HCT116 (cell line): ENCODE data around the gene ZNF621. TPM values are rescaled to one million over a fixed set of nuclear protein-coding genes. Genes with fewer than 3 reads are reported as not detected.

Experiments
- ATAC-seq: fragments of 200-7000 bp; cut with Tn5 transposase; 2 replicates; pipeline ENCODE4 v1.9.1; 2020; ENCODE audit warnings: mild to moderate bottlenecking, moderate library complexity
- BruUV-seq: library from RNA; stranded (reverse); fragments of 400-500 nt; replicated peaks from 2 replicates; lab custom pipeline; 2021; lab: Mats Ljungman, UMichigan
- CTCF ChIA-PET: fragments of 300-600 bp; sonication (Branson Sonifier 250); formaldehyde crosslinking; loops from one replicate; lab custom pipeline; 2021; ENCODE audit warnings: antibody characterized with exemption; lab: Charles Lee
- POLR2A ChIA-PET: fragments of 300-600, 350-600 bp; sonication (Branson Sonifier 250); formaldehyde crosslinking; loops from one replicate; lab custom pipeline; 2021; ENCODE audit warnings: antibody characterized with exemption; lab: Charles Lee
- RAD21 ChIA-PET, 2 experiments: fragments of 300-600 bp; sonication (Branson Sonifier 250); formaldehyde crosslinking; loops; one replicate each; lab custom pipeline; 2023; ENCODE audit warnings: low total read pairs in 2 of 2; ENCODE audit not compliant: uncharacterized antibody in 2 of 2, unreplicated experiment in 2 of 2, low non-redundant PET in 1 of 2; lab: Charles Lee
- DNase-seq: peaks from one replicate; pipeline ENCODE4 v3.0.0-alpha.2; 2010; ENCODE audit warnings: low read depth, low spot score
- H2AFZ ChIP-seq: fragments of 200-600 bp; shearing (Covaris generic), sonication (generic); 2 replicates; pipeline ENCODE4 v1.6.1; 2017; ENCODE audit warnings: low read depth, mixed run types, mixed read lengths, antibody characterized with exemption, low read length; ENCODE audit not compliant: poor library complexity, severe bottlenecking
- H3K27ac ChIP-seq: 2 replicates; pipeline ENCODE4 v1.5.1; 2012; ENCODE audit warnings: low read depth, low read length
- H3K27me3 ChIP-seq: fragments of 200-600 bp; sonication (generic); 2 replicates; pipeline ENCODE4 v1.6.1; 2016; ENCODE audit warnings: mixed run types, low read length, mixed read lengths; ENCODE audit not compliant: insufficient read depth
- H3K36me3 ChIP-seq, 2 experiments: fragments of 200-500 bp in 1 of 2; fragments of 200-600 bp in 1 of 2; sonication (Bioruptor generic) in 1 of 2; sonication (generic) in 1 of 2; 2 replicates each; pipeline versions ENCODE4 v1.5.1 to v1.6.1; 2014 to 2016; ENCODE audit warnings: low read length in 2 of 2, inconsistent platforms in 1 of 2, mixed read lengths in 1 of 2, mixed run types in 1 of 2; ENCODE audit not compliant: insufficient read depth in 2 of 2, control insufficient read depth in 1 of 2
- H3K4me1 ChIP-seq, 2 experiments: fragments of 200-600 bp in 1 of 2; sonication (generic) in 1 of 2; 2 replicates each; pipeline versions ENCODE4 v1.5.1 to v1.6.1; 2012 to 2017; ENCODE audit warnings: low read length in 2 of 2, inconsistent platforms in 1 of 2, mild to moderate bottlenecking in 1 of 2, mixed read lengths in 1 of 2, mixed run types in 1 of 2, moderate library complexity in 1 of 2; ENCODE audit not compliant: insufficient read depth in 2 of 2, control insufficient read depth in 1 of 2
- H3K4me2 ChIP-seq: fragments of 200-600 bp; sonication (generic); 2 replicates; pipeline ENCODE4 v1.6.1; 2017; ENCODE audit warnings: mixed run types, low read length, mixed read lengths
- H3K4me3 ChIP-seq, 2 experiments: fragments of 200-600 bp in 1 of 2; sonication (generic) in 1 of 2; replicated peaks in 1 of 2; 2 replicates each; pipeline ENCODE4 v1.5.1; 2011 to 2016; ENCODE audit warnings: low read length in 2 of 2, control low read depth in 1 of 2, low read depth in 1 of 2, mild to moderate bottlenecking in 1 of 2, mixed read lengths in 1 of 2, mixed run types in 1 of 2
- H3K79me2 ChIP-seq: fragments of 200-600 bp; sonication (generic); 2 replicates; pipeline ENCODE4 v1.6.1; 2017; ENCODE audit warnings: mild to moderate bottlenecking, mixed run types, low read length, moderate library complexity, mixed read lengths; ENCODE audit not compliant: insufficient read depth
- H3K9ac ChIP-seq: fragments of 200-600 bp; sonication (generic); 2 replicates; pipeline ENCODE4 v1.6.1; 2016; ENCODE audit warnings: low read length, mixed read lengths
- H3K9me2 ChIP-seq: fragments of 200-600 bp; sonication (generic), shearing (Covaris generic); 2 replicates; pipeline ENCODE4 v1.6.1; 2017; ENCODE audit warnings: mixed run types, mild to moderate bottlenecking, moderate library complexity; ENCODE audit not compliant: insufficient read depth
- H3K9me3 ChIP-seq, 2 experiments: fragments of 200-500 bp in 1 of 2; fragments of 200-600 bp in 1 of 2; sonication (Bioruptor generic) in 1 of 2; sonication (generic) in 1 of 2; 2 replicates each; pipeline ENCODE4 v1.6.1; 2014 to 2017; ENCODE audit warnings: low read length in 2 of 2, mixed read lengths in 2 of 2, inconsistent platforms in 1 of 2, low read depth in 1 of 2, mild to moderate bottlenecking in 1 of 2, mixed run types in 1 of 2, moderate library complexity in 1 of 2; ENCODE audit not compliant: control insufficient read depth in 1 of 2, insufficient read depth in 1 of 2
- H4K20me1 ChIP-seq: fragments of 200-600 bp; sonication (generic), shearing (Covaris generic); 2 replicates; pipeline ENCODE4 v1.6.1; 2017; ENCODE audit warnings: mixed run types, mild to moderate bottlenecking, moderate library complexity; ENCODE audit not compliant: insufficient read depth
- FOSL1 ChIP-seq: IDR thresholded peaks from 2 replicates; pipeline ENCODE4 v1.6.1; 2012; ENCODE audit warnings: low read depth
- JUND ChIP-seq: IDR thresholded peaks from 2 replicates; pipeline ENCODE4 v1.6.1; 2012
- POLR2AphosphoS5 ChIP-seq: IDR thresholded peaks from 2 replicates; pipeline ENCODE4 v1.6.1; 2011; ENCODE audit warnings: mild to moderate bottlenecking, low read depth, low read length, moderate library complexity
- RAD21 ChIP-seq: IDR thresholded peaks from 2 replicates; pipeline ENCODE4 v1.6.1; 2012; ENCODE audit warnings: low read depth, mild to moderate bottlenecking
- SRF ChIP-seq: IDR thresholded peaks from 2 replicates; pipeline ENCODE4 v1.6.1; 2012; ENCODE audit warnings: low read depth
- TCF7L2 ChIP-seq: IDR thresholded peaks from 2 replicates; pipeline ENCODE4 v1.7.0; 2011; ENCODE audit warnings: borderline replicate concordance, inconsistent platforms; ENCODE audit not compliant: insufficient read depth, insufficient read length; ENCODE audit errors: extremely low read depth
- YY1 ChIP-seq: IDR thresholded peaks from 2 replicates; pipeline ENCODE4 v1.6.1; 2011; ENCODE audit warnings: low read length, low read depth, moderate library complexity, mild to moderate bottlenecking; ENCODE audit not compliant: insufficient replicate concordance; ENCODE audit errors: extremely low read depth
- ZNF274 ChIP-seq: fragments of 200-500 bp; sonication (Bioruptor generic); IDR thresholded peaks from 2 replicates; pipeline ENCODE4 v1.6.1; 2014; ENCODE audit warnings: mild to moderate bottlenecking, low read depth, low read length, inconsistent platforms
- intact Hi-C: fragments of 100-400 bp; cut with micrococcal nuclease; formaldehyde crosslinking; loops from 2 replicates; pipeline ENCODE4 v1.10.0; 2022
- total RNA-seq: library from RNA; stranded (reverse); gene quantifications from one replicate; pipeline ENCODE4 v1.2.1, GENCODE V29; 2021; ENCODE audit not compliant: unreplicated experiment
- TF ChIP-seq, protein P1 (sequence below): IDR thresholded peaks from 2 replicates; pipeline ENCODE4 v1.6.1; 2012; ENCODE audit warnings: low read depth
- TF ChIP-seq, protein P2 (sequence below): IDR thresholded peaks from 2 replicates; pipeline ENCODE4 v1.6.1; 2012

The ZNF621 gene
- total RNA-seq, 1 experiment from 2014 or later = 23.5 TPM

GRCh38 chr3:40574050-40574449, 49.3 kb downstream of the ZNF621 start:
- no peaks in the 10 kb centered on the region for H3K9me3 ChIP-seq
- RAD21 ChIA-PET = no interaction called here
- DNase-seq = no peak
- H2AFZ ChIP-seq = no peak overlapping the region
- H3K27me3 ChIP-seq = no peaks in the 10 kb centered on the region; the same call in 1 of the 2 replicates
- H3K27ac ChIP-seq = no peak overlapping the region
- H3K9ac ChIP-seq = no peak overlapping the region
- H4K20me1 ChIP-seq = no peaks in the 10 kb centered on the region
- H3K79me2 ChIP-seq = no peaks in the 10 kb centered on the region
- ATAC-seq = no peak
- no peaks in the 10 kb centered on the region for H3K36me3 ChIP-seq
- no peak overlapping the region for H3K4me2 ChIP-seq
- no peaks in the 10 kb centered on the region for H3K4me1 ChIP-seq
- no peak for TF ChIP-seq POLR2AphosphoS5
- no peak for TF ChIP-seq YY1
- no peak for TF ChIP-seq TCF7L2
- no peak for TF ChIP-seq SRF
- no peak for TF ChIP-seq RAD21
- TF ChIP-seq JUND = no peak
- TF ChIP-seq, protein P1, sequence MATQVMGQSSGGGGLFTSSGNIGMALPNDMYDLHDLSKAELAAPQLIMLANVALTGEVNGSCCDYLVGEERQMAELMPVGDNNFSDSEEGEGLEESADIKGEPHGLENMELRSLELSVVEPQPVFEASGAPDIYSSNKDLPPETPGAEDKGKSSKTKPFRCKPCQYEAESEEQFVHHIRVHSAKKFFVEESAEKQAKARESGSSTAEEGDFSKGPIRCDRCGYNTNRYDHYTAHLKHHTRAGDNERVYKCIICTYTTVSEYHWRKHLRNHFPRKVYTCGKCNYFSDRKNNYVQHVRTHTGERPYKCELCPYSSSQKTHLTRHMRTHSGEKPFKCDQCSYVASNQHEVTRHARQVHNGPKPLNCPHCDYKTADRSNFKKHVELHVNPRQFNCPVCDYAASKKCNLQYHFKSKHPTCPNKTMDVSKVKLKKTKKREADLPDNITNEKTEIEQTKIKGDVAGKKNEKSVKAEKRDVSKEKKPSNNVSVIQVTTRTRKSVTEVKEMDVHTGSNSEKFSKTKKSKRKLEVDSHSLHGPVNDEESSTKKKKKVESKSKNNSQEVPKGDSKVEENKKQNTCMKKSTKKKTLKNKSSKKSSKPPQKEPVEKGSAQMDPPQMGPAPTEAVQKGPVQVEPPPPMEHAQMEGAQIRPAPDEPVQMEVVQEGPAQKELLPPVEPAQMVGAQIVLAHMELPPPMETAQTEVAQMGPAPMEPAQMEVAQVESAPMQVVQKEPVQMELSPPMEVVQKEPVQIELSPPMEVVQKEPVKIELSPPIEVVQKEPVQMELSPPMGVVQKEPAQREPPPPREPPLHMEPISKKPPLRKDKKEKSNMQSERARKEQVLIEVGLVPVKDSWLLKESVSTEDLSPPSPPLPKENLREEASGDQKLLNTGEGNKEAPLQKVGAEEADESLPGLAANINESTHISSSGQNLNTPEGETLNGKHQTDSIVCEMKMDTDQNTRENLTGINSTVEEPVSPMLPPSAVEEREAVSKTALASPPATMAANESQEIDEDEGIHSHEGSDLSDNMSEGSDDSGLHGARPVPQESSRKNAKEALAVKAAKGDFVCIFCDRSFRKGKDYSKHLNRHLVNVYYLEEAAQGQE = no peak
- no peak for TF ChIP-seq FOSL1
- TF ChIP-seq ZNF274 = no peak
- TF ChIP-seq, protein P2, sequence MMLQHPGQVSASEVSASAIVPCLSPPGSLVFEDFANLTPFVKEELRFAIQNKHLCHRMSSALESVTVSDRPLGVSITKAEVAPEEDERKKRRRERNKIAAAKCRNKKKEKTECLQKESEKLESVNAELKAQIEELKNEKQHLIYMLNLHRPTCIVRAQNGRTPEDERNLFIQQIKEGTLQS = no peak
- TF ChIP-seq, all 23 proteins: peak for 0
- ChIA-PET POLR2A (no interaction called here), CTCF (no interaction called here)
- intact Hi-C loops = no loop called here
- no TSS peak for BruUV-seq
- Histone ChIP-seq H3K9me2 (no peaks in the 10 kb centered on the region), H3K4me3 (no peak overlapping the region)
